ENCODE results near the gene OPCML.

Gene OPCML

GRCh38 chr11:133408402-133408801 is 123.9 kb downstream of the OPCML start:
- no peak for DNase-seq

- no peak for DNase-seq
Observed at GRCh38 chr11:133406489-133406888, 125.8 kb downstream of the OPCML start.

- no peak for DNase-seq
Observed at GRCh38 chr11:133403900-133404299, 128.4 kb downstream of the OPCML start.

GRCh38 chr11:133402551-133402950 is 129.8 kb downstream of the OPCML start:
- DNase-seq = no peak

GRCh38 chr11:133399855-133400625 is 132.3 kb downstream of the OPCML start:
- no peak for DNase-seq

- DNase-seq = no peak
Observed at GRCh38 chr11:133399294-133399693, 133.0 kb downstream of the OPCML start.

- no peak for DNase-seq
Observed at GRCh38 chr11:133390803-133391202, 141.5 kb downstream of the OPCML start.

- no peak for DNase-seq
Observed at GRCh38 chr11:133388975-133389568, 143.2 kb downstream of the OPCML start.

GRCh38 chr11:133388260-133388659 is 144.0 kb downstream of the OPCML start:
- no peak for DNase-seq

GRCh38 chr11:133386852-133387251 is 145.4 kb downstream of the OPCML start:
- no peak for DNase-seq

- DNase-seq = no peak
Observed at GRCh38 chr11:133386262-133386661, 146.0 kb downstream of the OPCML start.

- no peak for DNase-seq
Observed at GRCh38 chr11:133385781-133386180, 146.5 kb downstream of the OPCML start.

GRCh38 chr11:133384731-133385130 is 147.6 kb downstream of the OPCML start:
- no peak for DNase-seq

- DNase-seq = no peak
Observed at GRCh38 chr11:133383689-133384088, 148.6 kb downstream of the OPCML start.

- no peak for DNase-seq
Observed at GRCh38 chr11:133383201-133383600, 149.1 kb downstream of the OPCML start.

- DNase-seq = no peak
Observed at GRCh38 chr11:133382131-133382812, 150.0 kb downstream of the OPCML start.

- no peak for DNase-seq
Observed at GRCh38 chr11:133381761-133382130, 150.6 kb downstream of the OPCML start.

GRCh38 chr11:133366147-133366546 is 166.2 kb downstream of the OPCML start:
- no peak for DNase-seq

- no peak for DNase-seq
Observed at GRCh38 chr11:133362916-133363315, 169.4 kb downstream of the OPCML start.

GRCh38 chr11:133362156-133362555 is 170.1 kb downstream of the OPCML start:
- DNase-seq = no peak

- no peak for DNase-seq
Observed at GRCh38 chr11:133361689-133361994, 170.7 kb downstream of the OPCML start.

- DNase-seq = no peak
Observed at GRCh38 chr11:133360860-133361688, 171.2 kb downstream of the OPCML start.

GRCh38 chr11:133355095-133355494 is 177.2 kb downstream of the OPCML start:
- DNase-seq = no peak

All from fibroblast of skin of right biceps (primary cell).